Measurements from ENCODE around the gene GRK5.

The GRK5 gene

DNA sequence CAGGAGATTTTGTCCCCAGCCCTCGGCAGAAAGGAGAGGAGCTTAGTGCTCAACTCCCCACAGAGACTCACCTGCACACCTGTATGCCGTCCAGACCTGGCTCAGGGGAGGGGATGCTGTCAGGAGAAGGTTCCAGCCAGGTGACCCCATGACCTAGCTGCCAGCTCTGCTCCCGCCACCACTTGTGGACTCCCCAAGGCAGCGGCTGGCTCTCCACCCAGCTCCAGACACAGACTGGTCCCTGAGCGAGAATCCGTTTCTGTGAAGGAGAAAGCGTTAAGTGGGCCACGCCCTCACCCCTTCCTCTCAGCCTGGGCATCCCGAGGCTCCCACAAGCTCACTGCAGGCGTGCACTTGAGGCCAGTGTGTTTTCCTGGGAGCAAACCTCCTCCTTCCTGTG, 258.7 kb downstream of the GRK5 start:
- DNase-seq, result no peak

- peak in 2 of 5 donors; percentile 33 to 54 for DNase-seq
Observed at GRCh38 chr10:119466655-119467054, 259.3 kb downstream of the GRK5 start.

DNA sequence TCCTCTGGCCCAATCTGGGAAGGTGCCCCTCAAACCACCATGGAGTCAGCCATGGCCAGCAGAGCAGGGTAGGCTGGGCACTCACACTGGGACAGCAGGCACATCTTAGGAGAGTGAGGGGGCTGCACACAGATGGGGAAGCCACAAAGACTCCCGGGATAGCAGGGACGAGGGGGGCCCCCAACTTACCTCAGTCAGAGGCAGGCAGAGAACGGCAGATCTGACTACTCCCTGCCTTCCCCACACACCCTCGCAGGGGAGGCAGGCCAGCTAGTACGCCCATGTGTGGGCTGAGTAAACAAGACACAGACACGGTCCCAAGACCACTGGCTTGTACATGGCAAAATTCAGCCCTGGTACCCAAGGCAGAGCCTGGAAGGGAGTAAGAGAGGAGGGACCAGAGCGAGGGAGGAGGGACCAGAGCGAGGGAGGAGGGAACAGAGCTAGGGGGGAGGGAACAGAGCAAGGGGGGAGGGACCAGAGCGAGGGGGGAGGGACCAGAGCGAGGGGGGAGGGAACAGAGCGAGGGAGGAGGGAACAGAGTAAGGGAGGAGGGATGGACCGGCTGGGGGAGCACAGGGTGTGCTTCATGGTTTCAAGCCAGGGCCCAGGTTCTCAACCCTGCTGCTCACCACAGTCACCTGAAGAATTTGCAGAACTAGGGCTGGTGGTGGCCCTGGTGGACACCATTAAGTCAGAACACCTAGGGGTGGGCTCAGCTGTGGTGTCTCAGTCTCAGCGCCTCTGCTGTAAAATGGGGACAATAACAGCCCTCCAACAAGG, 261.4 kb downstream of the GRK5 start:
- DNase-seq, result no peak

GRCh38 chr10:119469325-119469707, 261.9 kb downstream of the GRK5 start:
- DNase-seq, result no peak

DNA sequence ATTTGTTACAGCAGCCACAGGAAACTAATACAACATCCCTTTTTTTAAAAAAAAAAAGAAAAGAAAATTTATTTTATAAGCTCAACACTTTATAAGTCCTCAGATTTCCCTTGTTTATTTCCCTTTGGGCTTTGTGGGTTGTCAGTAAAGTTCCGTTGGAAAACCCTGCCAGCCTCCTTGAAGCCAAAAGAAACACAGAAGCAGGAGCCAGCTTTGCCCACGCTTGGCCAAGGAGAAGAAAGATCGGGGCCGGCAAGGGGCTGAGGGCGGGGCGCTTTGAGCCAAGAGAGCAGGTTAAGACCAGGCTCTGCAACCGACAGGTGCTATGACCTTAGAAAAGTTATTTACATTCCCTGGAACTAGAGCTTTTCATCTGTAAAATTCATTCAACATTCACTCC, 262.5 kb downstream of the GRK5 start:
- DNase-seq, result no peak

GRCh38 chr10:119470920-119471702, 263.7 kb downstream of the GRK5 start:
- DNase-seq, result no peak

GRCh38 chr10:119473771-119474170, 266.4 kb downstream of the GRK5 start:
- no peak for DNase-seq

GRCh38 chr10:119474606-119475005, 267.2 kb downstream of the GRK5 start:
- DNase-seq, result no peak

- DNase-seq, result no peak
Observed at GRCh38 chr10:119477444-119477843, 270.1 kb downstream of the GRK5 start.

- DNase-seq, result peak in 1 of 5 donors; percentile 71
Observed at GRCh38 chr10:119478111-119478802, 270.9 kb downstream of the GRK5 start.

GRCh38 chr10:119478811-119479341, 271.5 kb downstream of the GRK5 start:
- DNase-seq, result peak in 1 of 5 donors; percentile 40

DNA sequence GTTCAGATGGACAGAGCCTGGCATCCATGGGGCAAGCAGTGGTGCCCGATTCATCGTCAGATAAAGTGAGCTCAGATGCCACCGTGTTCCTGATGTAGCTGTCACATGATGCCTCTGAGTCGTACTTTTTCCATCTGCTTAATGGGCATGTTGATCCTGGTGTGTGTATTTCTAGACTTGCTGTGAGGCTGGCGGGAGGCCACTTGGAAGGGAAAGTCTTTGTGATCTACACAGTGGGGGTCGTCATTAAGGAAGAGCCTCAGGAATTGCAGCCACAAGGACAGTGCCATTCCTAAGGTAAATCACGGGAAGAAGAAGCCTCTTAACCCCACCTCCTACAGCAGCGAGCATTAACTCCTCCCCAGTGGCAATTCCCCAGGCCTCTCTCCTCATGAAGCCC, 272.2 kb downstream of the GRK5 start:
- DNase-seq, result peak in 1 of 5 donors; percentile 18

DNA sequence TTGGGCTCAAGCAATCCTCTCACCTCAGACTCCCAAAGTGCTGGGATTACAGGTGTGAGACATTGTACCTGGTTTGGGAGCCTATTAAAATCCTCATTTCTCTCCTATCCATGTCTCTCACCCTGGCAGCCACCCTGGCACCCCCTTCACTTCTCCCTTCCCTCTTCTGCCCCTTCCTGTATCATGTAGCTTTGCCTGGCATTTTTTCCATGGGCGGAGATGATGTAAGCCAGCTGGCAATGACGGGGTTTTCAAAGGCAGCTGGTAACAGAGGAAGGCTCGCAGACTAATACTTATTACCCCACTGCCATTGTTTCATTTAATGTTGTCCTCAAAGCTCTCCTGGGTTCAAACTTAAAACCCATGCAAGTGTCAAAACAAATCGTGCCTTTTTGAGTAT, 273.3 kb downstream of the GRK5 start:
- DNase-seq, result no peak

- DNase-seq, result no peak
Observed at GRCh38 chr10:119481781-119482426, 274.5 kb downstream of the GRK5 start.

GRCh38 chr10:119483001-119483400, 275.6 kb downstream of the GRK5 start:
- no peak for DNase-seq

GRCh38 chr10:119483839-119484238, 276.5 kb downstream of the GRK5 start:
- no peak for DNase-seq

- no peak for DNase-seq
Observed at GRCh38 chr10:119488675-119489074, 281.3 kb downstream of the GRK5 start.

DNA sequence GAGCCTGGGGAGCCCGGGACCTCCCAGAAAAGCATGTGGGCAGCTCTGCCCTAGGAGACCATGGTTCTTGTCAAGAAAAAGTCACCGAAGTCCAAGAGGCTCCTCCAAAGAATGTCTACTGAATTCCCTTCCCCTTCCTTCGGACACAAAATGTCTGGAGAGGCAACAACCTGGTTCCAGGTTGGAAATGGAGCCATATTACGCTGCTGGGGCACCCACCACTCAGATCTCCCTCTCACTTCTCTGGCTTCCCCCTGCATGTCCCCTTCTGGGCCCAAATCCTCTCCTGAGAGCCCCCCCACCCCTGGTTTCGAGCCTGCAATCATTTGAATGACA, 282.6 kb downstream of the GRK5 start:
- DNase-seq, result no peak

- DNase-seq, result no peak
Observed at GRCh38 chr10:119491966-119492757, 284.8 kb downstream of the GRK5 start.

GRCh38 chr10:119493155-119493554, 285.8 kb downstream of the GRK5 start:
- peak in 1 of 5 donors; percentile 21 for DNase-seq

- DNase-seq, result no peak
Observed at GRCh38 chr10:119494236-119495020, 287.1 kb downstream of the GRK5 start.
